H9 (cell line): ENCODE measurements around the gene SLC35F3. TPM values are rescaled to one million over a fixed set of nuclear protein-coding genes. Genes with fewer than 3 reads are reported as not detected.

Experiments
- DNase-seq: peaks from one replicate; pipeline ENCODE4 v3.0.0-alpha.2; 2017
- H2AFZ ChIP-seq: one replicate; pipeline ENCODE4 v1.6.1; 2013; ENCODE audit warnings: mild to moderate bottlenecking, low read length, control low read depth, moderate library complexity
- H2AK5ac ChIP-seq: 2 replicates; pipeline ENCODE4 v1.6.1; 2013; ENCODE audit warnings: low read length, control low read depth, mixed read lengths; ENCODE audit not compliant: insufficient read length
- H2BK120ac ChIP-seq: one replicate; pipeline ENCODE4 v1.6.1; 2013; ENCODE audit warnings: low read depth, mild to moderate bottlenecking, low read length, control low read depth, inconsistent platforms; ENCODE audit not compliant: poor library complexity, severe bottlenecking
- H2BK12ac ChIP-seq: 2 replicates; pipeline ENCODE4 v1.6.1; 2013; ENCODE audit warnings: low read length, control low read depth, mixed read lengths, low read depth; ENCODE audit not compliant: insufficient read length
- H2BK15ac ChIP-seq: 2 replicates; pipeline ENCODE4 v1.6.1; 2013; ENCODE audit warnings: low read depth, low read length, control low read depth
- H2BK20ac ChIP-seq: one replicate; pipeline ENCODE4 v1.6.1; 2013; ENCODE audit warnings: low read depth, mild to moderate bottlenecking, low read length, control low read depth, inconsistent platforms; ENCODE audit not compliant: poor library complexity, severe bottlenecking
- H2BK5ac ChIP-seq: 2 replicates; pipeline ENCODE4 v1.6.1; 2013; ENCODE audit warnings: low read length, control low read depth, mixed read lengths; ENCODE audit not compliant: insufficient read length
- H3K14ac ChIP-seq: 2 replicates; pipeline ENCODE4 v1.6.1; 2013; ENCODE audit warnings: low read length, control low read depth; ENCODE audit not compliant: insufficient read depth
- H3K18ac ChIP-seq: 2 replicates; pipeline ENCODE4 v1.6.1; 2013; ENCODE audit warnings: low read depth, mild to moderate bottlenecking, mixed read lengths, low read length, control low read depth; ENCODE audit not compliant: insufficient read length
- H3K23ac ChIP-seq: 2 replicates; pipeline ENCODE4 v1.6.1; 2013; ENCODE audit warnings: low read length, control low read depth, mixed read lengths, low read depth; ENCODE audit not compliant: insufficient read length
- H3K23me2 ChIP-seq: 2 replicates; pipeline ENCODE4 v1.6.1; 2013; ENCODE audit warnings: low read depth, mild to moderate bottlenecking, mixed read lengths, low read length, control low read depth; ENCODE audit not compliant: insufficient read length, poor library complexity, severe bottlenecking
- H3K27ac ChIP-seq: 2 replicates; pipeline ENCODE4 v1.5.1; 2013; ENCODE audit warnings: low read length, control low read depth, mixed read lengths, low read depth; ENCODE audit not compliant: insufficient read length
- H3K27me3 ChIP-seq: 2 replicates; pipeline ENCODE4 v1.6.1; 2013; ENCODE audit warnings: low read length, control low read depth, inconsistent platforms; ENCODE audit not compliant: insufficient read depth
- H3K4ac ChIP-seq: 2 replicates; pipeline ENCODE4 v1.6.1; 2013; ENCODE audit warnings: low read depth, mild to moderate bottlenecking, control low read depth, inconsistent platforms, low read length, moderate library complexity
- H3K4me1 ChIP-seq: 2 replicates; pipeline ENCODE4 v1.6.1; 2013; ENCODE audit warnings: low read length, control low read depth, inconsistent platforms; ENCODE audit not compliant: insufficient read depth
- H3K4me2 ChIP-seq: 2 replicates; pipeline ENCODE4 v1.6.1; 2013; ENCODE audit warnings: low read length, control low read depth, mixed read lengths; ENCODE audit not compliant: insufficient read length, insufficient read depth
- H3K56ac ChIP-seq: 2 replicates; pipeline ENCODE4 v1.6.1; 2013; ENCODE audit warnings: low read depth, mild to moderate bottlenecking, mixed read lengths, low read length, control low read depth; ENCODE audit not compliant: insufficient read length
- H3K79me1 ChIP-seq: 2 replicates; pipeline ENCODE4 v1.6.1; 2013; ENCODE audit warnings: low read depth, mild to moderate bottlenecking, moderate library complexity, low read length, control low read depth, inconsistent platforms; ENCODE audit not compliant: insufficient read depth, poor library complexity, severe bottlenecking
- H3K79me2 ChIP-seq: 2 replicates; pipeline ENCODE4 v1.6.1; 2013; ENCODE audit warnings: low read length, control low read depth, inconsistent platforms; ENCODE audit not compliant: insufficient read depth
- H3K9ac ChIP-seq: 2 replicates; pipeline ENCODE4 v1.6.1; 2013; ENCODE audit warnings: low read length, control low read depth, mixed read lengths; ENCODE audit not compliant: insufficient read length; ENCODE audit errors: extremely low read depth
- H3K9me3 ChIP-seq: one replicate; pipeline ENCODE4 v1.6.1; 2013; ENCODE audit warnings: low read depth, low read length, inconsistent platforms; ENCODE audit not compliant: control insufficient read depth
- H3T11ph ChIP-seq: one replicate; pipeline ENCODE4 v1.6.1; 2013; ENCODE audit warnings: mild to moderate bottlenecking, low read length, control low read depth, inconsistent platforms
- H4K20me1 ChIP-seq: one replicate; pipeline ENCODE4 v1.6.1; 2013; ENCODE audit not compliant: control insufficient read depth, insufficient read length, insufficient read depth
- H4K5ac ChIP-seq: 2 replicates; pipeline ENCODE4 v1.6.1; 2013; ENCODE audit warnings: low read depth, mild to moderate bottlenecking, mixed read lengths, low read length, control low read depth; ENCODE audit not compliant: insufficient read length
- H4K8ac ChIP-seq: replicated peaks from 2 replicates; pipeline ENCODE4 v1.6.1; 2013; ENCODE audit warnings: low read length, control low read depth, mixed read lengths, low read depth; ENCODE audit not compliant: insufficient read length
- H4K91ac ChIP-seq: 2 replicates; pipeline ENCODE4 v1.6.1; 2013; ENCODE audit warnings: low read depth, mild to moderate bottlenecking, moderate library complexity, mixed read lengths, low read length, control low read depth; ENCODE audit not compliant: insufficient read length
- H3K27ac Mint-ChIP-seq, 3 experiments: 2 replicates in 2 of 3; 3 replicates in 1 of 3; pipeline ENCODE4 v1.8.0; 2020 to 2021; ENCODE audit warnings: mixed read lengths in 3 of 3, mild to moderate bottlenecking in 1 of 3, moderate library complexity in 1 of 3
- H3K27me3 Mint-ChIP-seq: 2 replicates; pipeline ENCODE4 v1.8.0; 2021; ENCODE audit warnings: low read depth, mild to moderate bottlenecking, moderate library complexity, mixed read lengths
- H3K36me3 Mint-ChIP-seq, 3 experiments: 2 replicates in 2 of 3; 3 replicates in 1 of 3; pipeline ENCODE4 v1.8.0; 2020 to 2021; ENCODE audit warnings: low read depth in 3 of 3, mixed read lengths in 3 of 3; ENCODE audit not compliant: insufficient read depth in 1 of 3
- H3K4me1 Mint-ChIP-seq, 2 experiments: 2 replicates each; pipeline ENCODE4 v1.8.0; 2020; ENCODE audit warnings: mixed read lengths in 2 of 2
- H3K4me3 Mint-ChIP-seq, 2 experiments: 2 replicates in 1 of 2; 3 replicates in 1 of 2; pipeline ENCODE4 v1.8.0; 2020 to 2021; ENCODE audit warnings: mild to moderate bottlenecking in 2 of 2, mixed read lengths in 2 of 2, moderate library complexity in 1 of 2
- H3K9me3 Mint-ChIP-seq, 2 experiments: 2 replicates in 1 of 2; 3 replicates in 1 of 2; pipeline ENCODE4 v1.8.0; 2020; ENCODE audit warnings: mild to moderate bottlenecking in 2 of 2, mixed read lengths in 2 of 2, moderate library complexity in 1 of 2
- WGBS: extraction: QIAGEN DNeasy Blood & Tissue Kit; methylation state at CpG from one replicate; pipeline ENCODE4 v1.1.7; 2013; ENCODE audit warnings: missing lambda C conversion rate, low lambda C conversion rate, mixed read lengths; ENCODE audit not compliant: insufficient read length; ENCODE audit errors: extremely low coverage; 5-methylcytosine and 5-hydroxymethylcytosine counted together
- total RNA-seq: library from RNA; stranded (reverse); gene quantifications from 2 replicates; pipeline ENCODE4 v1.2.1, GENCODE V29; 2021
- TF ChIP-seq, protein P1 (sequence below): fragments of 200-600 bp; sonication (generic); conservative IDR thresholded peaks from 3 replicates; pipeline ENCODE4 v1.8.0; 2021; ENCODE audit warnings: antibody characterized with exemption, mild to moderate bottlenecking

Gene SLC35F3
- total RNA-seq, 1 experiment from 2014 or later: 0.81 TPM

DNA sequence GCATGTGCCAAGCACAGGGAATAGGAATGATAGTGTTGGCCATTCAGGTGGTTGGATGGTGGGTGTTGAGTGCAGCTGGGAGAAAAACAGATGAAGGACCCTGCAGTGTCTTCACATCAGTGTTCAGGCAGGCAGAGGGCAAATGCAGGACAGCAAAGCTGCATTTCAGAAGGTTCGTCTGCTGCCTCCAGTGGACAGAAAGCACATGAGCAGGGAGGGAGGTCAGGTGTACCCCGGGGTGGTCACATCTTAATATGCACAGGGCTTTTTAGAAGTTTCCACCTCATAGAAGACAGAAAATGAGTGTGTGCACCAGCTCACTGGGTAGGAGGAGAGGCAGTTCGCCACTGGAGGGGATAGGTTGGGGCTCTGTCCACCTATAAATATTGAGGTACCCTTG is 184.9 kb downstream of the SLC35F3 start:
- Histone ChIP-seq H3K56ac (no peak overlapping the region), H3K23ac (no peak overlapping the region), H4K91ac (no peak overlapping the region), H2BK20ac (no peak overlapping the region), H4K8ac (no peak overlapping the region), H2BK5ac (no peak overlapping the region), H4K20me1 (no peaks in the 10 kb centered on the region), H2BK15ac (no peak overlapping the region), H3K79me1 (no peaks in the 10 kb centered on the region), H3K4me1 (no peaks in the 10 kb centered on the region), H3K27me3 (no peaks in the 10 kb centered on the region), H2BK120ac (no peak overlapping the region), H3K14ac (no peak overlapping the region), H2AFZ (no peak overlapping the region), H2AK5ac (no peak overlapping the region), H3K27ac (no peak overlapping the region), H3K79me2 (no peaks in the 10 kb centered on the region), H3K4me2 (no peak overlapping the region), H2BK12ac (no peak overlapping the region), H3K9me3 (no peaks in the 10 kb centered on the region), H3K4ac (no peak overlapping the region), H3K18ac (no peak overlapping the region), H3K23me2 (no peaks in the 10 kb centered on the region), H3K9ac (no peak overlapping the region), H4K5ac (no peak overlapping the region), H3T11ph (no peak overlapping the region)
- Mint-ChIP-seq H3K4me1 (peaks cover 0 to 4% of the 10 kb centered on the region in 2 experiments; a peak in 1 of 4 replicates), H3K27me3 (no peaks in the 10 kb centered on the region; the same call in 1 of the 2 replicates), H3K4me3 (no peak overlapping the region), H3K9me3 (no peaks in the 10 kb centered on the region), H3K27ac (no peak overlapping the region), H3K36me3 (no peaks in the 10 kb centered on the region)
- DNase-seq: peak; percentile 61
- no CpG with 5 or more reads among the region's 3 CpGs for whole genome bisulfite sequencing
- TF ChIP-seq, protein P1, sequence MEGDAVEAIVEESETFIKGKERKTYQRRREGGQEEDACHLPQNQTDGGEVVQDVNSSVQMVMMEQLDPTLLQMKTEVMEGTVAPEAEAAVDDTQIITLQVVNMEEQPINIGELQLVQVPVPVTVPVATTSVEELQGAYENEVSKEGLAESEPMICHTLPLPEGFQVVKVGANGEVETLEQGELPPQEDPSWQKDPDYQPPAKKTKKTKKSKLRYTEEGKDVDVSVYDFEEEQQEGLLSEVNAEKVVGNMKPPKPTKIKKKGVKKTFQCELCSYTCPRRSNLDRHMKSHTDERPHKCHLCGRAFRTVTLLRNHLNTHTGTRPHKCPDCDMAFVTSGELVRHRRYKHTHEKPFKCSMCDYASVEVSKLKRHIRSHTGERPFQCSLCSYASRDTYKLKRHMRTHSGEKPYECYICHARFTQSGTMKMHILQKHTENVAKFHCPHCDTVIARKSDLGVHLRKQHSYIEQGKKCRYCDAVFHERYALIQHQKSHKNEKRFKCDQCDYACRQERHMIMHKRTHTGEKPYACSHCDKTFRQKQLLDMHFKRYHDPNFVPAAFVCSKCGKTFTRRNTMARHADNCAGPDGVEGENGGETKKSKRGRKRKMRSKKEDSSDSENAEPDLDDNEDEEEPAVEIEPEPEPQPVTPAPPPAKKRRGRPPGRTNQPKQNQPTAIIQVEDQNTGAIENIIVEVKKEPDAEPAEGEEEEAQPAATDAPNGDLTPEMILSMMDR: peak; percentile 66
